ENCODE measurements around the gene LDB3.

DNA sequence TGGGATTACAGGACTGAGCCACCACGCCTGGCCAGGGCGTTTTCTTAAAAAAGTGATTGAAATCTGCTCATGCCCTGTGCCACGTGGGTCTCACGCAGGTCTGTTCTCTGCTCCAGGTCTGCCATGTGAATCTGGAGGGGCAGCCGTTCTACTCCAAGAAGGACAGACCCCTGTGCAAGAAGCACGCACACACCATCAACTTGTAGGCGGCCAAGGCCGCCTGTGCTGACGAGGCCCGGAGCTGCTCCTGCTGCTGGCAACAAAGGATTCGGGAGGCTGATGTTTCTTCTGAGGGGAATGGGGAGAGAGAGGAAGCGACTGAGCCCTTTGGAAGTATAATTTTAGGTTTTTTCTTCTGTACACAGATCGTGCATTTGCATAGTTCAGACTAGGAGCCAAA lies 64.5 kb downstream of the LDB3 start:
- no peak for TF ChIP-seq POLR2AphosphoS5 (IDR thresholded peaks at IDR 0.05; ENCODE audit: borderline replicate concordance, low read depth, low read length)
- TF ChIP-seq EZH2 (IDR thresholded peaks at IDR 0.05): no peak

Data from SK-N-MC (cell line).